Brain microvascular endothelial cell (primary cell): ENCODE results near the gene VSIR.

ENCODE experiments used
- DNase-seq: peaks from one replicate; pipeline ENCODE4 v3.0.0-alpha.2; 2020
- H3K27ac ChIP-seq: fragments of 250-450 bp; sonication (Bioruptor Pico); 2 replicates; pipeline ENCODE4 v1.5.1; 2020; ENCODE audit warnings: mild to moderate bottlenecking, moderate library complexity
- H3K27me3 ChIP-seq: fragments of 250-450 bp; sonication (Bioruptor Pico); replicated peaks from 2 replicates; pipeline ENCODE4 v1.5.1; 2020; ENCODE audit warnings: mild to moderate bottlenecking
- H3K36me3 ChIP-seq: fragments of 250-450 bp; sonication (Bioruptor Pico); replicated peaks from 2 replicates; pipeline ENCODE4 v1.5.1; 2020; ENCODE audit warnings: mild to moderate bottlenecking
- H3K4me3 ChIP-seq: 2 replicates; pipeline ENCODE4 v1.5.1; 2011; ENCODE audit warnings: low read depth, mild to moderate bottlenecking, control low read depth, low read length, moderate library complexity
- in situ Hi-C: cut with HindIII; loops from 2 replicates; pipeline ENCODE4 v1.10.0; 2017; ENCODE audit warnings: low sequenced_read_pairs, low pct_ligation_motif_present
- TF ChIP-seq, protein P1 (sequence below): IDR thresholded peaks from 2 replicates; pipeline ENCODE4 v1.5.1; 2011; ENCODE audit warnings: low read depth, mild to moderate bottlenecking, moderate library complexity, low read length, control low read depth, inconsistent platforms; ENCODE audit errors: missing control alignments

Gene VSIR

DNA sequence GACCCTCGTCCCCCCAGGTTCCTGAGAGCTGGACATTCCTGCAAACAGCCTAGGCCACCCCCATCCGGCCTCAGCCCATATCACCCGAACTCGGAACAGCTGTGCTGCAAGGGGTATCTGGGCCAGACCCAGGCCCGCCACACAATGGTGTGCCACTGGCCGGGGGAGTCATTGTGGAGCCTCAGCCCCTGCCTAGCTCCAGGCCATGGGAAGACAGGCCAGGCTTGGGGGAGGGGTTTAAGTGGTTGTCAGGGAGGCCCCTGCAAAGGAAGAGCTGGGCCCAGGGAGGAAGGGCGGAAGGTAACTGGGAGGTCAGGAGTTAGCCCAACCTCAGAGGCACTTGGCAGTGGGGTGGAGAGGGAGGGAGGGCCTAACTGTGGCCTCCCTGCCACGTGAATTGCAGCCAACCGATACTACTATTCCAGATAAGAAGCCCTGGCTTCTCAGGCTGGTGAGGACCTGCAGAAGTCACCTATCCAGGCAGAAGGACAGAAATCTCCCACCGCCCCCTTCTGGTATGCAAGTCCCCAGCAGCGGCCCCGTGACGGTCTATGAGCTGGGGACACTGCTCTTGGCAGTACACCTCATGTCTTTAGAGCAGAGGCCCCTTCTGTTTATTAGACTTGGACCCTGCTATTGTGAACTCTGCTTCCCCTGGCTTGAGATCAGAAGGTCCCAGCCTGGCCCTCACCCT lies 26.8 kb downstream of the VSIR start:
- Histone ChIP-seq H3K27ac (no peak overlapping the region), H3K27me3 (no peaks in the 10 kb centered on the region), H3K4me3 (no peak overlapping the region), H3K36me3 (no peaks in the 10 kb centered on the region)
- in situ Hi-C loops, result no loop called here
- no peak for DNase-seq
- TF ChIP-seq, protein P1, sequence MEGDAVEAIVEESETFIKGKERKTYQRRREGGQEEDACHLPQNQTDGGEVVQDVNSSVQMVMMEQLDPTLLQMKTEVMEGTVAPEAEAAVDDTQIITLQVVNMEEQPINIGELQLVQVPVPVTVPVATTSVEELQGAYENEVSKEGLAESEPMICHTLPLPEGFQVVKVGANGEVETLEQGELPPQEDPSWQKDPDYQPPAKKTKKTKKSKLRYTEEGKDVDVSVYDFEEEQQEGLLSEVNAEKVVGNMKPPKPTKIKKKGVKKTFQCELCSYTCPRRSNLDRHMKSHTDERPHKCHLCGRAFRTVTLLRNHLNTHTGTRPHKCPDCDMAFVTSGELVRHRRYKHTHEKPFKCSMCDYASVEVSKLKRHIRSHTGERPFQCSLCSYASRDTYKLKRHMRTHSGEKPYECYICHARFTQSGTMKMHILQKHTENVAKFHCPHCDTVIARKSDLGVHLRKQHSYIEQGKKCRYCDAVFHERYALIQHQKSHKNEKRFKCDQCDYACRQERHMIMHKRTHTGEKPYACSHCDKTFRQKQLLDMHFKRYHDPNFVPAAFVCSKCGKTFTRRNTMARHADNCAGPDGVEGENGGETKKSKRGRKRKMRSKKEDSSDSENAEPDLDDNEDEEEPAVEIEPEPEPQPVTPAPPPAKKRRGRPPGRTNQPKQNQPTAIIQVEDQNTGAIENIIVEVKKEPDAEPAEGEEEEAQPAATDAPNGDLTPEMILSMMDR, result no peak

DNA sequence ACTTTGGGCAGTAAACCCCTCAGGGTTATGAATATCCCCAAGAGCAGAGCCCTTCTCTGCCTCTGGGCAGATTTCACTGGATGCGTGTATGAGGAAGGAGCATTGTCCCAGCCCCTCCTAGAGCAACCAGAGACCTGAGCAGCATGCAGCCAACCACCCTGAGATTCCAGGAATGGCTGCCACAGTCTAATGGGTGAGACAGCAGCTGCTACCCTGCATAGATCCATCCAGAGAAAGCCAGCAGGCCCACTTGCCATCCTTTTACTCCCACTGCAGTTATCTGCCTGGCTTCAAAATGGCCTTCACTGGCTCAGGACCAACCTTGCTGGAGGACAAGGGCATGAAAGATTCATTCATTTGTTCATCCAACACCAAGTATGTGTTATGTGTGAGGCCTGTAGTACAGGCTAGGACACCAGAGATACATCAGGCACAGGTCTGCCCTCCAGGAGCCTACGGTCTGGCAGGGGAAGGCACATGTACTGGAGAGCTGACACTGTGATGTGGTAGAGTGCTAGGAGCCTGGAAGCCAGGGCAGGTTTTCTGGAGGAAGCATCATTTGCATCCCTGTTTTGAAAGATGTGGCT lies 27.6 kb downstream of the VSIR start:
- Histone ChIP-seq H3K27me3 (no peaks in the 10 kb centered on the region), H3K36me3 (no peaks in the 10 kb centered on the region), H3K4me3 (no peak overlapping the region), H3K27ac (no peak overlapping the region)
- in situ Hi-C loops, result no loop called here
- TF ChIP-seq, protein P1, result no peak
- DNase-seq, result no peak

DNA sequence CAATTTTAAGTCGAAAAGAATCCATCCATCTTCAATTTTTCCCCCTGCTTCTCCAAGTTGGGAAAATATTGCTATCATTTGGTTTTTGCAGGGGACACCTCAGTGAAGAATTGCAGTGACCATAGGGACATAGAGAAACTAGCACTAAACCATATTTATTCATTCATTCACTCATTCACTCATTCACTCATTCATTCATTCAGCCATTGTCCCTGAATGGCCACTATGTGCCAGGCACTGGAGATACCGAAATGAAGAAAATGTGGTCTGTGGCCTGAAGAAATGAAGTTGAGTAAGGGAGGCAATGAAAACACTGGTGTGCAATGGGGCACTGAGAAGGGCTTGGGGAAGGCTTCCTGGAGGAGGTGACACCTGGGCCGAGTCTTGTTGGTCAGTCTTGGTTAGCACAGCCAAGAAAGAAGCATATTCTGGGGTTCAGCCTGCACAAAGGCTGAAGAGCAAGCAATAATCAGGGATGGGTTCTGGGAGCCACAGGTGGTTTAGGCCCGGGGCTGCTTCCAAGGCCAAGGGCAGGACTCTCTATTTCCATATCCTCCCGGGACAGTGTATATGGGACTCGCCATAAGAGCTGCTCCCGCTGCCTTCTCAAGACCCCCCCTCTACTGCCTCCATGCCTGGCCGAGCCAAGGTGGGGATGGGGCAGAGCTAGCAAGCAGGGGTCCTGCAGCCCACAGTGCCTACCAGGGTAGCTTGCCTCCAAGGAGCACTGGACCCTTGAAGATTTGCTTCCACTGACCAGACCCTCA lies 28.2 kb downstream of the VSIR start:
- H3K4me3 ChIP-seq, result no peak overlapping the region
- H3K27me3 ChIP-seq, result no peaks in the 10 kb centered on the region
- no peak for DNase-seq
- in situ Hi-C loops, result no loop called here
- H3K27ac ChIP-seq, result no peak overlapping the region
- TF ChIP-seq, protein P1, result no peak
- no peaks in the 10 kb centered on the region for H3K36me3 ChIP-seq

DNA sequence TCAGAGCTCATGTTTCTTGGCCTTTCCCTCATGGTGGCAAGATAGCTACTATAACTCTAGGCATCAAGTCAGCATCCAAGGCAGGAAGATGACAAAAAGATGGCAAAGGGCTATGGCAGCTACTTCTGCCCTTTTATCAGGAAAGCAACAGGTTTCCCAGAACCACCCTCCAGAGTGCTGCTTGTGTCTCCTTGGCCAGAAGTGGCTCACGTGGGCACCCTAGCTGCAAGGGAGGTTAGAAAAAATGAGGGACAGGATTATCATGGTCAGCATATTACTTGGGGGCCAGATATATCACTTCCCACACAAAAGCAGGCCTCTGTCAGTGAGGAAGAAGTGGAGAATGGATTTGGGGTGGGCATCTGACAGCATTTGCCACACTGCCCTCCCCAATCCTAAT lies 29.5 kb downstream of the VSIR start:
- in situ Hi-C loops, result no loop called here

DNA sequence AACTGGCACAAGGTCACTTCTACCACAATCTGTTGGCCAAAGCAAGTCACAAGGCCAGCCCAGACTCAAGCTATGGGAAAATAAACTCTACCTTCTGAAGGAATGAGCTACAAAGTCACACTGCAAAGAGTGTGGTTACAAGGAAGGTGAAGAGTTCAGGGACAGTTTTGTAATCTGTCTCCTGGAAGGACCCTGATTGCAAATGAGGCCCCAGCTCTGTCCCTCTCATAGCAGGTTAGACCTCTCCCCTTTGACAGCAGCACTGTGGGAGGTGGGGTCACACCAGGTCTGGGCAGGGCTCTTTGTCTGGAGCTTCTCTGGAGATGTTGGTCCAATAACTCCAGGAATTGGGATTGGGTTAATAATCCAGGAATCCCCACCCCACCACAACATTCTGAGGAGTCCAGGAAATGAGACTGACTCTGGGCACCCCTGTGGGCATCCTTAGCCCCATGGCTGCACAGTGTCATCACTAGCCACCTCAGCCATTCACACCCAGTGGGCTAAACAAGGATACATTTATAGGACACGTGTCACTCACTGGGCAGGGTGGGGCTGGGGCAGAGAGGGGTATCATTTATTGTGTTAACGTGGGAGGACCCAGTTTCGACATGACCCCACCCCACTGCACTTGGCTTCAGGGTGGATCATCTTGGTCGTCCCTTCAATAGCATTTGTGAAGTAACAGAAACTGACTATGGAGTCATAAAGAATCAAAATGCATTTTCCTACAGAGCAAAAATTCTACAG lies 30.1 kb downstream of the VSIR start:
- Histone ChIP-seq H3K4me3 (no peak overlapping the region), H3K27ac (no peak overlapping the region), H3K27me3 (no peaks in the 10 kb centered on the region), H3K36me3 (no peaks in the 10 kb centered on the region)
- no peak for DNase-seq
- in situ Hi-C loops, result no loop called here
- TF ChIP-seq, protein P1, result no peak

More for the DNA sequence above, 29.5 kb downstream of the VSIR start:
- no peak overlapping the region for H3K4me3 ChIP-seq
- TF ChIP-seq, protein P1, result no peak
- H3K27ac ChIP-seq, result no peak overlapping the region
- DNase-seq, result no peak
- H3K36me3 ChIP-seq, result no peaks in the 10 kb centered on the region
- no peaks in the 10 kb centered on the region for H3K27me3 ChIP-seq
